Measurements from ENCODE around the gene AFF2.

Gene AFF2

GRCh38 chrX:148540671-148541583 lies 40.5 kb downstream of the AFF2 start:
- DNase-seq (ENCODE audit: low read depth in 2 of 2): no peak
- H3K4me3 ChIP-seq (replicated peaks in 1 of 2; ENCODE audit: low read depth in 2 of 2, low read length in 2 of 2): no peak overlapping the region
- no peak for TF ChIP-seq CTCF (IDR thresholded peaks at IDR 0.05; ENCODE audit: low read depth, low read length)

DNA sequence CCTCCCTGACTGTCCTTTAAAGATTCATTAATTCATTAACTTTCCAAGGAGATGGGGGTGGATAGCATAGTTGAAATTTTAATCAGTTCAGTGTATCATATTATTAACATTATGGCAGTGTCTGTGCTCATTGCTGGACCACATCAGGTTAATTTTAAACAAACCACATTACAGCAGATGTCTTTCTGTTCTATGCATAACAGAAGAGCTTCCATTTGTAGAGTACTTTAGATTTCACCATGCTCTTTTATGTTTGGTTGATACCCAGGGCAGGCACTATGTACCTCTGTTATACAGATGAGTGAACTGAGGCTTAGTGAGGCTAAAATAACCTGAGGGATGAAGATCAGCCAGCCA lies 41.1 kb downstream of the AFF2 start:
- no peak for DNase-seq (ENCODE audit: low read depth in 2 of 2)
- no peak overlapping the region for H3K4me3 ChIP-seq (replicated peaks in 1 of 2; ENCODE audit: low read depth in 2 of 2, low read length in 2 of 2)
- TF ChIP-seq CTCF (IDR thresholded peaks at IDR 0.05; ENCODE audit: low read depth, low read length): no peak

GRCh38 chrX:148542481-148543255 lies 42.3 kb downstream of the AFF2 start:
- no peak for TF ChIP-seq CTCF (IDR thresholded peaks at IDR 0.05; ENCODE audit: low read depth, low read length)
- DNase-seq (ENCODE audit: low read depth in 2 of 2): no peak
- no peak overlapping the region for H3K4me3 ChIP-seq (replicated peaks in 1 of 2; ENCODE audit: low read depth in 2 of 2, low read length in 2 of 2)

GRCh38 chrX:148552775-148553174 lies 52.4 kb downstream of the AFF2 start:
- no peak overlapping the region for H3K4me3 ChIP-seq (replicated peaks in 1 of 2; ENCODE audit: low read depth in 2 of 2, low read length in 2 of 2)
- no peak for DNase-seq (ENCODE audit: low read depth in 2 of 2)
- peak; percentile 14 for TF ChIP-seq CTCF (IDR thresholded peaks at IDR 0.05; ENCODE audit: low read depth, low read length)

GRCh38 chrX:148555101-148555500 lies 54.7 kb downstream of the AFF2 start:
- no peak for TF ChIP-seq CTCF (IDR thresholded peaks at IDR 0.05; ENCODE audit: low read depth, low read length)
- no peak overlapping the region for H3K4me3 ChIP-seq (replicated peaks in 1 of 2; ENCODE audit: low read depth in 2 of 2, low read length in 2 of 2)
- no peak for DNase-seq (ENCODE audit: low read depth in 2 of 2)

DNA sequence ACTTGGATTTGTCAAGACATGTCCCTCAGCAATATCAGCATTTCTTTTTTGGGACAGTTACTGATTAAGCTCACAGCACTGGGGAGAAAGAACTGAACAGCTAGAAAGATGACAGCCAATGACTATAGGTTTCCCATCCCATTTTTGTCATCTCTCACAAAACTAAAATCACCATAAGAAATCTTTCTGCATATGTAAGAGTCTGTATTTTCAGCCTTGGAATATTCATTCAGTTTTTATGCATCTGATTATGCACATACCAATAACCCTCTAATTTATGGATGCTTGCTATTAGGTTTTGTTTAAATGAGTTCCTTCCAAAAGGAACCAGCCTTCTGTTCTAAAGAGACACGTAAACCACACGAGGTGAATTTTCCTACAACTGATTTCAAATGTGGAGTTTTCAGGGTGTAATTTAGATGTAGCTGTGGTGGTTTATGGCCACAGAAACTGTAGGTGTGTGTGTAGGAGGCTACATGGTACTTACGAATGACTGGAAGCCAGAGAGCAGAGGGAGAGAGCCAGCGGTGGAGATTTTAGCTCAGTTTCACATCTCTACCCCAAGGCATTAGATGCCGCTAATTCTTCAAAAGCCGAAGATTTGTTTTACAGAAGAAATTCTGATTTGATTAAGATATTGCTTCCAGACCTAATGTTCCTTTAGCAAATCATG lies 55.3 kb downstream of the AFF2 start:
- no peak for DNase-seq (ENCODE audit: low read depth in 2 of 2)
- H3K4me3 ChIP-seq (replicated peaks in 1 of 2; ENCODE audit: low read depth in 2 of 2, low read length in 2 of 2): no peak overlapping the region
- no peak for TF ChIP-seq CTCF (IDR thresholded peaks at IDR 0.05; ENCODE audit: low read depth, low read length)

All from cardiac fibroblast (primary cell).